NB4 (cell line): Measurements from ENCODE around the gene MCHR2.

Experiments
- DNase-seq: peaks from one replicate; pipeline ENCODE4 v3.0.0; 2010; ENCODE audit warnings: low read depth
- H3K4me3 ChIP-seq: one replicate; pipeline ENCODE4 v1.5.1; 2011; ENCODE audit warnings: mild to moderate bottlenecking, low read depth, low read length, moderate library complexity
- MAX ChIP-seq: IDR thresholded peaks from 2 replicates; pipeline ENCODE4 v1.6.1; 2011; ENCODE audit warnings: low read depth, low read length
- MYC ChIP-seq: IDR thresholded peaks from 2 replicates; pipeline ENCODE4 v1.6.1; 2011; ENCODE audit warnings: low read depth, low read length
- POLR2A ChIP-seq: IDR thresholded peaks from 2 replicates; pipeline ENCODE4 v1.6.1; 2011; ENCODE audit warnings: mild to moderate bottlenecking; ENCODE audit not compliant: insufficient read length; ENCODE audit errors: extremely low read depth
- TF ChIP-seq, protein P1 (sequence below): IDR thresholded peaks from one replicate; pipeline ENCODE4 v1.5.1; 2012; ENCODE audit warnings: low read depth, low read length

MCHR2 gene

DNA sequence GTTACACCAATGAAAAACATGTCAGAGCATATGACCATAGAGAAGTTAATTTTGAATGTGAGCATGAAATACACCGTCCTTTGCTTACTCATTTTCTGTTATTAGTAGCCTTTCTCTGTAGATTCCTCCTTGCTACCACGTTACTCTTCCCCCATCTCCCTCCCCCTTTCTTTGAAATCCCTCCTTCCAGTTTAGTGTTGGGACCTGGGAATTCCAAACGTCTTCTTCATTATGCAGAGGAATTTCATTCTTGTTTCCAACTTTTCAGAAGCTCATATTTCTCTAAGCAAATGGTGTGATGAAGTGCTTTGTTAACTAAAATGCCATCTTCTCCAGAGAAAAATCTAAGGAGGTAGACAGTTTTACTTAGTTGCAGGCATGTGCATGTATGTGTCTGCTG lies 122.4 kb downstream of the MCHR2 start:
- DNase-seq: no peak
- H3K4me3 ChIP-seq: no peak overlapping the region
- TF ChIP-seq, protein P1, sequence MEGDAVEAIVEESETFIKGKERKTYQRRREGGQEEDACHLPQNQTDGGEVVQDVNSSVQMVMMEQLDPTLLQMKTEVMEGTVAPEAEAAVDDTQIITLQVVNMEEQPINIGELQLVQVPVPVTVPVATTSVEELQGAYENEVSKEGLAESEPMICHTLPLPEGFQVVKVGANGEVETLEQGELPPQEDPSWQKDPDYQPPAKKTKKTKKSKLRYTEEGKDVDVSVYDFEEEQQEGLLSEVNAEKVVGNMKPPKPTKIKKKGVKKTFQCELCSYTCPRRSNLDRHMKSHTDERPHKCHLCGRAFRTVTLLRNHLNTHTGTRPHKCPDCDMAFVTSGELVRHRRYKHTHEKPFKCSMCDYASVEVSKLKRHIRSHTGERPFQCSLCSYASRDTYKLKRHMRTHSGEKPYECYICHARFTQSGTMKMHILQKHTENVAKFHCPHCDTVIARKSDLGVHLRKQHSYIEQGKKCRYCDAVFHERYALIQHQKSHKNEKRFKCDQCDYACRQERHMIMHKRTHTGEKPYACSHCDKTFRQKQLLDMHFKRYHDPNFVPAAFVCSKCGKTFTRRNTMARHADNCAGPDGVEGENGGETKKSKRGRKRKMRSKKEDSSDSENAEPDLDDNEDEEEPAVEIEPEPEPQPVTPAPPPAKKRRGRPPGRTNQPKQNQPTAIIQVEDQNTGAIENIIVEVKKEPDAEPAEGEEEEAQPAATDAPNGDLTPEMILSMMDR: no peak
- TF ChIP-seq POLR2A: no peak
- TF ChIP-seq MAX: no peak
- no peak for TF ChIP-seq MYC
